HG02938 (cell line): ENCODE data around the gene TASP1.
"Not testable (repeated sequence)": the region's sequence is repeated elsewhere in the genome, so short reads cannot be mapped to it uniquely, and the experiment has no call there.

ENCODE experiments used
- ATAC-seq: cut with Tn5 transposase; IDR thresholded peaks from one replicate; pipeline ENCODE4 v1.9.1; 2021; ENCODE audit warnings: mild to moderate bottlenecking, moderate library complexity; ENCODE audit not compliant: unreplicated experiment

Gene TASP1

GRCh38 chr20:13650474-13650873 lies 11.7 kb upstream of the TASP1 start:
- ATAC-seq, result no peak

GRCh38 chr20:13648291-13649228 lies 9.8 kb upstream of the TASP1 start:
- ATAC-seq, result no peak

GRCh38 chr20:13644010-13644409 lies 5.3 kb upstream of the TASP1 start:
- ATAC-seq, result no peak

- no peak for ATAC-seq
Measured at GRCh38 chr20:13639150-13639497, 392 bp upstream of the TASP1 start.

- ATAC-seq, result no peak
Measured at GRCh38 chr20:13638162-13638495, 603 bp downstream of the TASP1 start.

- no peak for ATAC-seq
Measured at GRCh38 chr20:13632431-13632830, 6.3 kb downstream of the TASP1 start.

GRCh38 chr20:13627525-13627924 lies 11.2 kb downstream of the TASP1 start:
- ATAC-seq, result not testable (repeated sequence)

- no peak for ATAC-seq
Measured at GRCh38 chr20:13626724-13627123, 12.0 kb downstream of the TASP1 start.

GRCh38 chr20:13625304-13625979 lies 13.3 kb downstream of the TASP1 start:
- ATAC-seq, result no peak

- ATAC-seq, result not testable (repeated sequence)
Measured at GRCh38 chr20:13619415-13619814, 19.3 kb downstream of the TASP1 start.

GRCh38 chr20:13618456-13618855 lies 20.3 kb downstream of the TASP1 start:
- not testable (repeated sequence) for ATAC-seq

GRCh38 chr20:13617585-13617984 lies 21.1 kb downstream of the TASP1 start:
- not testable (repeated sequence) for ATAC-seq

- not testable (repeated sequence) for ATAC-seq
Measured at GRCh38 chr20:13616713-13617112, 22.0 kb downstream of the TASP1 start.

GRCh38 chr20:13613917-13614316 lies 24.8 kb downstream of the TASP1 start:
- ATAC-seq, result no peak

GRCh38 chr20:13611611-13612125 lies 27.1 kb downstream of the TASP1 start:
- ATAC-seq, result no peak

GRCh38 chr20:13610184-13610583 lies 28.5 kb downstream of the TASP1 start:
- peak; percentile 73 for ATAC-seq

GRCh38 chr20:13608066-13608465 lies 30.7 kb downstream of the TASP1 start:
- no peak for ATAC-seq

GRCh38 chr20:13593423-13593822 lies 45.3 kb downstream of the TASP1 start:
- ATAC-seq, result not testable (repeated sequence)

GRCh38 chr20:13588049-13588448 lies 50.7 kb downstream of the TASP1 start:
- no peak for ATAC-seq

- no peak for ATAC-seq
Measured at GRCh38 chr20:13587370-13587769, 51.4 kb downstream of the TASP1 start.

- no peak for ATAC-seq
Measured at GRCh38 chr20:13586133-13586532, 52.6 kb downstream of the TASP1 start.

GRCh38 chr20:13581451-13581850 lies 57.3 kb downstream of the TASP1 start:
- ATAC-seq, result no peak
